Measurements from ENCODE around the gene C19orf25.
"Not testable (repeated sequence)": the region's sequence is repeated elsewhere in the genome, so short reads cannot be mapped to it uniquely, and the experiment has no call there.

C19orf25 gene

GRCh38 chr19:1495051-1495798, 16.2 kb upstream of the C19orf25 start:
- DNase-seq = no peak

GRCh38 chr19:1494115-1494815, 15.2 kb upstream of the C19orf25 start:
- DNase-seq = no peak

- no peak for DNase-seq
Observed at GRCh38 chr19:1492474-1493006, 13.5 kb upstream of the C19orf25 start.

- DNase-seq = no peak
Observed at GRCh38 chr19:1491849-1492170, 12.8 kb upstream of the C19orf25 start.

GRCh38 chr19:1491114-1491848, 12.3 kb upstream of the C19orf25 start, which contains the start of gene REEP6:
Gene REEP6 (plus strand): TSS chr19:1491181. CDS start chr19:1491270, 89 bp downstream.
- DNase-seq = no peak

- peak; percentile 98 for DNase-seq
Observed at GRCh38 chr19:1490311-1491113, 11.5 kb upstream of the C19orf25 start, which contains the start of gene PCSK4. Gene PCSK4 (minus strand): TSS chr19:1490350. CDS start chr19:1490346, 4 bp downstream.

- no peak for DNase-seq
Observed at GRCh38 chr19:1489463-1490310, 10.7 kb upstream of the C19orf25 start.

- DNase-seq = no peak
Observed at GRCh38 chr19:1488282-1488601, 9.2 kb upstream of the C19orf25 start.

GRCh38 chr19:1487576-1488281, 8.7 kb upstream of the C19orf25 start:
- no peak for DNase-seq

- DNase-seq = no peak
Observed at GRCh38 chr19:1486720-1487575, 7.9 kb upstream of the C19orf25 start.

- DNase-seq = no peak
Observed at GRCh38 chr19:1483979-1484428, 5.0 kb upstream of the C19orf25 start.

- no peak for DNase-seq
Observed at GRCh38 chr19:1483131-1483978, 4.3 kb upstream of the C19orf25 start.

- DNase-seq = no peak
Observed at GRCh38 chr19:1482361-1483130, 3.5 kb upstream of the C19orf25 start.

GRCh38 chr19:1481893-1482360, 2.9 kb upstream of the C19orf25 start:
- no peak for DNase-seq

- DNase-seq = no peak
Observed at GRCh38 chr19:1481224-1481892, 2.3 kb upstream of the C19orf25 start.

- not testable (repeated sequence) for DNase-seq
Observed at GRCh38 chr19:1477056-1477455, 2.0 kb downstream of the C19orf25 start.

- DNase-seq = no peak
Observed at GRCh38 chr19:1475751-1476437, 3.1 kb downstream of the C19orf25 start.
